ENCODE data around the gene LMNB1.
A peak's percentile ranks its signal among the peaks of the same experiment; 100 is the strongest.
"Not testable (repeated sequence)": the region's sequence is repeated elsewhere in the genome, so short reads cannot be mapped to it uniquely, and the experiment has no call there.

LMNB1 gene

DNA sequence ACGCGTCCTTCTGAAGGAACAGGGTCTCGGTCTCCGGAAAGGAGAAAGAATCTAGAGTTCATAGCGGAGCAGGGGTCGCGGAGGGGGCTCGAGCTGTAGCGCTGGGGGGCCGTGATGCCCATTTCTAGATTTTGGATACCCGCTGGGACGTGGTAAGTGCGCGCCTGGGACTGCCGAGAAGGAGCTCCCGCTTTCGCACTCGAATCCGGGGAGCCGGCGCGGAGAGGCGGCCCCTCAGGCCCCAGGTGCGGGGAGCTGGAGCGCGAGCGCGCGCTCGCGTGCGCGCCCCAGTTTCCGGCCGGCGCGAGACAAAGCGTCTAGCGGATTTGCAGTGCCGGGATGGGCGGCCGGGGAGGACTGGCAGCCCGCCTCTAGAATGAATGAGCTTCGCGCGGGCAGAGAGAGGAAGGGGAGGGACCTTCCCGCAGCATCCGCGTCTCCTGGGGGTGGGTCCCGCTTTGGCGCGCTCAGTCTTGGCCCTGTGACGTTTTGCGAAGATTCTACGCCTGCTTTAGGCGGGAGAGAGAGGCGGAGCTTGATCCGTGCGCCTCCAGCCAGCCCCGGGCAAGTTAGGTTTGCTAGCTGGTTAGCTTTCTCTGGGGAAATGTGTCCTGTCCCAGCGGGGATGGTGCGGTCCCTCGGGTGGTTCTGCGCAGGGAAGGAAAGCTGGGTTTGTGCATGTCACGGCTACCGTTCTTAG lies 1.2 kb downstream of the LMNB1 start:
- FAIRE-seq, result peak; percentile 98
- peak; percentile 65 for DNase-seq (ENCODE audit: extremely low spot score, insufficient read length, low read depth)

DNA sequence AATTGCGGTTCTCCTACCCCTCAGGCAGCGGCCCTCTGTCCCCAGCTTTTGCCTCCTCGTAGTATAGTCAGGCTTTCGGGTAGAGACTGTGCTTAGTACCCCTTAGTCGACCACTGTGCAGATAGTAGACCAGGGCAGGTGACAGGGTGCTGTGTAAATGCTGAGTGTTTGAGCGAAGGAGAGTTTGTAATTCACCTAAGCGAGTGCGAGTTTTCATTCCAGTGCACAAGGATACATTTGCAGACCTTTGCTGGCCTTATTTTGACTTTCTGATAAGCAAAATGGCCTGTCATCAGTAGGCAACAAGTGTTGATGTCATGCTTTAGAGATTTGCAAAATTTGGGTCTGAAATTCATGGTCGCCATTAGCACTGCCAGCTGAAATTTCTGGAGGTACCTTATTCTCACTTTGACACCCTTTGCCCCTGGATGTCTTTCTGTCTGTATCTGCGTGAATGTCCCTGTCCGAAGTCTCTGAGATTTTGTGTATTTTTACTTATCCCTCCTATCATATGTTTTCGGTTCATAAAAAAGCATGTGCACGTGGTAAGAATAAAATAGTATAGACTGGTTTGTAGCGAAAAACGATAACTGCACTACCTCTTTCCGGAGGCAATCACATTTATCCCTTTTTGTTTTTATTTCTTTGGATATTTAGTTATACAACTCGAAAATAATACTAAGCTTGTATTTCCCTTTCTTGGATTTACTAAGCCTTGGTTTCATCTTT lies 1.9 kb downstream of the LMNB1 start:
- FAIRE-seq (no peak), DNase-seq (ENCODE audit: extremely low spot score, insufficient read length, low read depth) (no peak)

DNA sequence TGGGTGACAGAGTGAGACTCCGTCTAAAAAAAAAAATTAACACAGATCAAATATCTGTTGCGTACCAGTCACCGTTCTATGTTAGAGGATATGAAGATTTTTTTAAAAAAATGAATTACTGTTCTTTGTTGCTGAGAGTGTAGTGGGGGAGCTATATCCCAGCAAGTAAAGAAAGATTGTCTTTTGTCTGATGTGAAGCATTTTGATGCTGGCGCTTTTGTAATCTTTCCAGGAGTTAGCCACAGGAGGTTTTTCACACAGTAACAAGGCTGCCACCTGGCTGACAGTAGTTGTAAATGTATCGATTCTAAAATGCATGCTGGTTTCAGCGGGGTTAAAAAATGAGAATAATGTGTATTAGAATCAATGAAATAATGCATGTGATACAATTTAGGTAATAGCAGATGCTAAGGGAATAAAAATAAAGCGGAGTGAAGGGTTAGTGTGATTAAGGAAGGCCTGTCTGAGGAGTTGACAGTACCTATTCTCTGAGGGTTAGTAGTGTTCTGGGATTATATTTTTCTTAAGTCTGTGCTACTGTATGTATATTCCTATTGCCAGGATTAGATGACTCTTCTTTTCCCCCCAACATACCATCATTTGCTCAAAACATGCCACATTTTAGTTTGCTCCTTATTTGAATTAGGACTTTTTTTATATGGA lies 3.4 kb downstream of the LMNB1 start:
- no peak for DNase-seq (ENCODE audit: extremely low spot score, insufficient read length, low read depth)
- peak; percentile 64 for FAIRE-seq

DNA sequence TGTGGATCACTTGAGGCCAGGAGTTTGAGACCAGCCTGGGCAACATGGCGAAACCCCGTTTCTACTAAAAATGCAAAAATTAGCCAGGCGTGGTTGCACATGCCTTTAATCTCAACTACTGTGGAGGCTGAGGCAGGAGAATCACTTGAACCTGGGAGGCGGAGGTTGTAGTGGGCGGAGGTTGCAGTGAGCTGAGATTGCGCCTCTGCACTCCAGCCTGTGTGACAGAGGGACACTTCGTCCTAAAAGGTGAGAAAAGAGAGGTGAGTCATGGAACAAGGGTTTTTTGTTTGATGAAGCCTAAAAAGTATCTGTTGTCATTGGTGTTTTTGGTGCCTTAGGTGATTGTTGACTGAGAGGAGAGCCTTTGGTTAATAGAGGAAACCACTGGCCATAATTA lies 11.5 kb downstream of the LMNB1 start:
- peak; percentile 29 for FAIRE-seq
- DNase-seq (ENCODE audit: extremely low spot score, insufficient read length, low read depth), result not testable (repeated sequence)

DNA sequence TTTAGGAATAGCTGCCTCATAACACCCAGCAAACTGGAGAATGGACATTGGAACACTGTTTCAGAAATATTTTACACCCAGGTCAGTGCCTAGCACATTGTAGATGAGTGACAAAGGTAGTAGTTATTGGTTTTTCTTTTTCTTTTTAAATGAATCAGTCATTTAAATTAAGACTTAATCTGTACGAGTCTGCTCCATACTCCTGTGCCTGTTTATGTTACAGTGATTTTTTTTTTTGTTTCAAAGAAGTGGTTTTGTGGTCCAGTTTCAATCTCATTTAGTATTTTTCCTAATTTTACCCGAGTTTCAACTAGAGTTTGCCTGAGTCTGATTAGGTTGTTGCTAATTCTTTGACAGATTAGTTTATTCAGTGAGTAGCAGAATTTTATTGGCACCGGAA lies 16.2 kb downstream of the LMNB1 start:
- FAIRE-seq (peak; percentile 63), DNase-seq (ENCODE audit: extremely low spot score, insufficient read length, low read depth) (no peak)

DNA sequence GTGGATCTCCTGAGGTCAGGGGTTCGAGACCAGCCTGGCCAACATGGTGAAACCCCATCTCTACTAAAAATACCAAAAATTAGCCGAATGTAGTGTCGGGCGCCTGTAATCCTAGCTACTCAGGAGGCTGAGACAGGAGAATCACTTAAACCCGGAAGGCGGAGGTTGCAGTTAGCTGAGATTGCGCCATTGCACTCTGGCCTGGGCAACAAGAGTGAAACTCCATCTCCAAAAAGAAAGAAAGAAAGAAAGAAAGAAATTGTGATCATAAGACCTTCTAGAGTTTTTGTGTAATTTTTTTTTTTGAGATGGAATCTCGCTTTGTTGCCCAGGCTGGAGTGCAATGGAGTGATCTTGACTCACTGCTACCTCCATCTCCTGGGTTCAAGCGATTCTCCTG lies 16.7 kb downstream of the LMNB1 start:
- not testable (repeated sequence) for DNase-seq (ENCODE audit: extremely low spot score, insufficient read length, low read depth); FAIRE-seq

DNA sequence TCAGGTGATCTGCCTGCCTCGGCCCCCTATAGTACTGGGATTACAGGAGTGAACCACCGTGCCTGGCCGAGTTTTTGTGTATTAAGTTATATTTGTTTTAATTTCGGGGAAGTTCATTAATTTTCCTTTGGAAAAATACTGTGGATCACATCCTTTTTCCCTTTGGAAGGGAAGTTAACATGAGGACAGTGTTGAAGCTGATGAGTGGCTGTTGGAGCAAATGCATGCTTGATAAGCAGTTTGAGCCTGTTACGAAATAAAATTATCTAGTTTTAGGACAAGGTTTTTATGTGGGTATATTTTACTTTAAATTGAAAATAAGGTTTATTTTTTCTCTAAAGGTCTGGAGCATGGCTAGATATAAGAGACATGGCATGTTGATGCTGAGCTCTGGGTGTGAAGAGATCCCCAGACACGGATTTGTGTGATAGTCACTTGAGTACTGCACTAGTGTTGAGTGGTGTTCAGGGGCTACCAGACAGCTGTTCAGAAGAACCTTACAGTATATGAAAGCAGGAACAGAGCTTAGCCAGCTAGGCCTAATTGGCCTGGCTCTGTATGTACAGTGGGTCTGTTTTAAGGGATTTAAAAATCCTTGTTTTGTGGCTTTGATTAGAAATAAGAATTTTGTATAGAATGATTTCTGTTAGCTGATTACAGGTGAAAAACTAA lies 17.4 kb downstream of the LMNB1 start:
- DNase-seq (ENCODE audit: extremely low spot score, insufficient read length, low read depth), result no peak
- no peak for FAIRE-seq

DNA sequence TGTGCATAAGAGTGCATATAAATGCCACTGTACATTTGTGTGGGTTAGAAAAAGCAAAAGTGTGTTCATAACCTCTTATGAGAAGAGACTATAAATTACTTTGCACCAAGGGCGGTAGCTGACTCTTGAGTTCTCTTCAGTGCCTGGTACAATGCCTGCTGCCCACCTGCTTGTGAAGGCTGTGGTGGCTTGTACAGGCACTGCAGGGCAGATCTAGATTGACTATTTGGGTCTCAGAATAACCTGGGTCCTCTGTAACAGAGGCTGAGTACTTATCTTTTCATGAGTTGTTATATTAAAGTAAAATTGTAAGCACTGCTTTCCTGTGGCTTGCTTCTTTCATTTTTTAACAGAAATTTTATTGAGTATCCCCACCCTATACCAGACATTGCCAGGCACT lies 22.8 kb downstream of the LMNB1 start:
- FAIRE-seq, result no peak

DNA sequence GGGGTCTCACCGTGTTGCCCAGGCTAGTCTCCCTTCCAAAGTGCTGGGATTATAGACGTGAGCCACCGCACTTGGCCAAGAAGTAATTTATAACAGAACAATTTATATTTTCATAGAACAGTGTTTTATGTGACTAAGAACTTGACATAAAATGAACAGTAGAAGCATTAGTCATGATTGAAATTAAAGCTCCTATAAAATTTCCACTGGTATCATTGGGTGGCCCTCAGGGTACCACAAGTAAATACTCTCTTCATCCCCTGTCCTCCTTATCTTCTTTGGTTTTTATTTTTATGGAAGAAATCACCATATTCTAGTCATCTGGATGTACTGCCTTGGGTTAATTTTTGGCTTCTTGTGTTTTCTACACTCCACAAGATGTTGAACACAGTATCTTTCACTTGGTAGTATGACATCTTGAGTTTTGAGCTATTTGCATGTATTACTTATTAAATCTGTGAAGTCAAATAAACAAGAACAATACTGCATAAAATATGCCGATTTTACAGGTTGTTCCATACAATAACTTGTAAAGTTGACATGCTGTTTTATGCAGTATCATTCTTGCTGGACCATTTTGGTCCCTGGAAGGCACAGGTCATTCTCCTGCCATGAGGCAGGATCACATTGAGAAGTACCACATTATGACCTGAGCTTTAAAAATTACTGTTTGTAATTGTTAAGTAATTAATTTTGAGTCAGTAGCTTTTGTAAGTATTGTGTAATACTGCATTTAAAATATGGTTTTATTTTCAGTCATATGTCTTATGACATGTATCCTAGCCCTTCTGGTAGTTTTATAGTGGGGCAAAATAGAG lies 24.4 kb downstream of the LMNB1 start:
- FAIRE-seq (no peak), DNase-seq (ENCODE audit: extremely low spot score, insufficient read length, low read depth) (no peak)

More for the DNA sequence above, 22.8 kb downstream of the LMNB1 start:
- DNase-seq (ENCODE audit: extremely low spot score, insufficient read length, low read depth), result no peak

DNA sequence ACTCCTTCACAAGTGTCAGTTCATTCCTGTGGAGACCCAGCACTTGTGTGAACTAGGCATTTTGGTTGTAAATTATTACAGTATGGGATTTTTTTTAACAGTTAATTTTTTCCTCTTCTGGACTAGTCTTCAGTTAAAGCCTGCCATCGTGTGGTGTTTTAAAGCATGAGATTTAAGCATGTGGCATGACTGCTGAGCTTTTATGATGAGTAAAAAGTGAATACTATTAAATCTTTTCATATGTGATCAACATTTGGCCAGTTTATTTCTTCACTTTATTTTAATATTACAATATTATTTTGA lies 25.0 kb downstream of the LMNB1 start:
- DNase-seq (ENCODE audit: extremely low spot score, insufficient read length, low read depth), result no peak
- FAIRE-seq, result peak; percentile 44

DNA sequence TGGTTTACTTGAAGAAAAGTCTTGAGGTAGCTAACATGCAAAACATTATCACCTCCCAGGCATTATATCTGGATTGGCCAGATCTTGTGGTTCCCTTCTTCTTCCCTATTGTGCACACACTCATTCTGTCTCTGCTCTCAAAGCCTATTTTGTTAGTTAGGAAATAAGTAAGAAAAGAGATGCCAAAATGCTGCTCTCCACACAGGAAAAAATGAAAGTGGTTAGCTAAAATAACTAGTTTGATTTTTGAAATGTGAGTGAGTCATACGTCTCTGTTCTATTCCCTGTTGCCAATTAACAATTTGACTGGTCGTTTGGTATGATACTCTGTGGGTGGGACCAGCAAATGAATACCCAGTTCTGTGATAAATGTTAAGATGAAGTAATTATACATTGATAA lies 28.1 kb downstream of the LMNB1 start:
- DNase-seq (ENCODE audit: extremely low spot score, insufficient read length, low read depth) (no peak), FAIRE-seq (no peak)

DNA sequence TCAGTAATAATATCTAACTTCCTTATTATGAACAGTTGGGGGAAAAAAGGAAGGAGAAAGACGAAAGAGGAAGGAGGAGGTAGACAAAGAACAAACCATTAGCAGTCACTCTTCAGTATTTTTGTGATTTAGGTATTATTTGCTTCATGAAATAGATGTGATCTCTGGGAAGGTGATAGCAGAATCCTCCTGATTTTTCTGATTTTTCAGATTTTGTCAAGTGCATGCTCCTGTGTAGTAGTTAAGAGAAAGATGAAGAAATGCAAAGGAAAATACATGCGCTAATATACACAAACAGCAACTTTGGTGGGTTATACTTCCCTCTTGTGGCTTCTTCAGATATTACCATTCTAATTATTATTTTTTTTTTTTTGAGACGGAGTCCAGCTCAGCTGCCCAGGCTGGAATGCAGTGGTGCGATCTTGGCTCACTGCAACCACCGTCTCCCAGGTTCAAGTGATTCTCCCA lies 31.6 kb downstream of the LMNB1 start:
- DNase-seq (ENCODE audit: extremely low spot score, insufficient read length, low read depth), result no peak
- FAIRE-seq, result peak; percentile 51

DNA sequence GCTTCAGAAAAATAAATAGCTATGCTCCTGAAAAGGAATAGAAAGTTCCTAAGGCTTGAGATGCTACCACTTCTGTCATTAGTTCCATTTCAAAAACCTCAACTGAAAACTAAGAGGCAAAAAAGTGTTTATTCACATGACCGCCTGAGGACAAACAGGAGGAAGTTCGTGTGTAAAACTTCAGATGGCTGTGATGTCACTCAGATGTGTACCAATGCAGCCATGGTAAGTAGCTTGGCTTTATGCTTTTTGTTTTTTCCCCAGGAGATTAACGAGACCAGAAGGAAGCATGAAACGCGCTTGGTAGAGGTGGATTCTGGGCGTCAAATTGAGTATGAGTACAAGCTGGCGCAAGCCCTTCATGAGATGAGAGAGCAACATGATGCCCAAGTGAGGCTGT lies 33.0 kb downstream of the LMNB1 start:
- DNase-seq (ENCODE audit: extremely low spot score, insufficient read length, low read depth) (no peak), FAIRE-seq (no peak)

DNA sequence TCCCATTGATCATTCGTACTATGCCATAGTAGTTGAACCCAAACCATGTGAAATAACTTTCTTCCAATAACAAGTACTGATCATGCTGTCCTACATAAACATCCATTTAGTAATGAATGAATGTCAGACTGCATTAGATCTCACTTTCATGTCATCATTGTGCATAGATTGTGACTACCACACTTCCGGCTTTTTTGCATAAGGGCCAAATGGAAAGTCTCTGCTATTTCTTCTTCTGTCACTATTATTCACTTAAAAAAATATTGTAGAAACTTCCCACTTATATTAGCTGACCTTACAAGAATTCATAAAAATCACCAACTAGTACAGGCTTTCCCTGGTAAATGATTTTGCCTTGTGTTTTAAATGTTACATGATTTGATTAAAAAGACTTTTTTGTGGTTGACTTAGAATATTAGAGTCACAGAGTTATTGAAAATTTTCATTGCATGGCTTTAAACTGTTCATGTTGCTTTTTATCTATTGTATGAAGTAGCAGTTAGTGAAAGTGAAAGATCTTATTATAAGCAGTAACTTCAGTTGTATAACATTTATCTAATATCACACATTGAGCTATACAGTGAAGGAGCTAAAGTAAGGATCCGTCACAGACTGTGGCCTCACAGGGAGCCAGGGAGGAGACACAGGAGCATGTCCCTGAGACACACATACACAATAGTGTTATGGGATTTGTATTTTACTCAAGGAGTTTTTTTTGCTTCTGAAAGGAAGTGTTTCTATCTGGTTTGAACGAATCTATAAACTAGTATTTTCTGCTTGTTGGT lies 33.9 kb downstream of the LMNB1 start:
- FAIRE-seq (peak; percentile 56), DNase-seq (ENCODE audit: extremely low spot score, insufficient read length, low read depth) (no peak)

DNA sequence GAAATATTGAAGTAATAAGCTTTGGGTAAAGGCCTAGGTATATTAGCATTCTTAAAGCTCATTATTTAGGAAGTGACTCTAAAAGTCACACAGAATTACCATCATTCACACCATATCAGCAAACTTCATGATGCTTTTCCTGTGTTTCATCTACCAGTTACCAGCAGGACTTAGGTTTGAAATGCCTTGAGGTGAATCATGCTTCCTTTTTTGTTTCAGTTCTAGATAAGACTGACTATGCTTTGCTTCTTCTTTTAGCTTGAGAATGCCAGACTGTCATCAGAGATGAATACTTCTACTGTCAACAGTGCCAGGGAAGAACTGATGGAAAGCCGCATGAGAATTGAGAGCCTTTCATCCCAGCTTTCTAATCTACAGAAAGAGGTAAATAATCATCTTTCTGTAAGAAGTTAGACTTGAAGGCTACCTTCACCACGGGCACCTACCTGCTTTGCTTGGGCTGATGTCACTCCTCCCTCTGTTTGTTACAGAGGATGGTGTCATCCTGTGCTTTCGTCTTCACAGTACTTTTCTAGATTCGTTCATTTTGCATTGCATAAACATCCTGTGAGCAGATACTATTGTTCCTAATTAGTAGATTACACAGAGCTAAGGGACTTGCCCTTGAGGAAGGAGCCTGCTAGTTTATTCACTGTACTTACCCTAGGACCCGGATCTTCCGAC lies 34.7 kb downstream of the LMNB1 start:
- no peak for DNase-seq (ENCODE audit: extremely low spot score, insufficient read length, low read depth)
- no peak for FAIRE-seq

DNA sequence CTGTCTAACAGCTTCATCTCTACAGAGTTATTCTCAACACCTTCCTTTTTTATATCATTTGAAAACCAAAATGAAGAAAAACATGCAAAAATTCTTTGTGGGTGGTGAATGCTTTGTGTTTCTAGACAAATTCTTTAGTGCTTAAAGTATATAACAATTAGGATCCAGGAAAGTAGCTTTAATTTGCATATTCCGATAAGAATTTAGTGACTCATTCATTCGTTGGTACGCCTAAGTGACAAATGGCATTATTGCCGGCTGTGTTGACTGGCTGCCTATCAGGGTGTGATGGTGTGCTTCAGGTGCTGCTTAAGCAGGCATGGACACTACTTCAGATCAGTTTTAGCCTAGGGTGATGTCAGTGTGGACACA lies 35.2 kb downstream of the LMNB1 start:
- FAIRE-seq (no peak), DNase-seq (ENCODE audit: extremely low spot score, insufficient read length, low read depth) (no peak)

DNA sequence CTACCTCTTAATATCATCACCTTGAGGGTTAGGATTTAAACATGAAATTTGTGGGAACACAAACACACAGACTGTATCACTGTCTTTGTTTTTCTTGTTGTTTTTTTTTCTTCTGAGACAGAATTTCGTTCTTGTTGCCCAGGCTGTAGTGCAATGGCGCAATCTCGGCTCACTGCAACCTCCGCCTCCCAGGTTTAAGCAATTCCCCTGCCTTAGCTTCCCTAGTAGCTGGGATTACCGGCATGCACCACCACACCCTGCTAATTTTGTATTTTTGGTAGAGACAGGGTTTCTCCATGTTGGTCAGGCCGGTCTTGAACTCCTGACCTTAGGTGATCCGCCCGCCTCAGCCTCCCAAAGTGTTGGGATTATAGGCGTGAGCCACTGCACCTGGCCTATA lies 36.9 kb downstream of the LMNB1 start:
- FAIRE-seq, result not testable (repeated sequence)

DNA sequence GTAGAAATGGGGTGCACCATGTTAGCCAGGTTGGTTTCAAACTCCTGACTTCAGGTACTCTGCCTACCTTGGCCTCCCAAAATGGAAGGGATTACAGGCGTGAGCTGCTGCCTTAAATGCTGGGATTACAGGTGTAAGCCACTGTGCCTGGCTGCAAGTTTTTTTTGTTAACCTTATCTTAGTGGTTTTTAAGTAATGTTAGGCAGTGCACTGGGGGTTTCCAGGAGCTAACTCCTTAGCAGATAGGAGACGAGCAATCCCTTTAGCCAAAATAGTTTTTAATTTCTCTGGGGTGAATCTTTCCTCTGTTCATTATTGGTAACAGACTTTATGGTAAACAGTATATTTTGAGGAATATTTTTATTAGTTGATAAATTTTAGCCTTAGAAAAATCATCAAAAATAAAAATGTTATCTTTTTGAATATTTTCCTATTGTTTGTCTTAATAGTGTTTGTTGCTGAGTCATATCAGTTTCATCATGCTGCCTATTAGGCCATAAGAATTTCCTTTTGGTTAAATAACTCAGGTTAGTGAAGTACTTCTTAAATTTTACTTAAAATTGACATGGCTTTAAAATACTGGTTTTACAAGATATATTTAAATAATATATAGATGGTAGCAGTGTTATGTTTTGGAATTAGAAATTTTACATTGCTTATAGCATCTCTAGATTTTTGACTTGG lies 37.9 kb downstream of the LMNB1 start:
- no peak for FAIRE-seq

More for the DNA sequence above, 36.9 kb downstream of the LMNB1 start:
- not testable (repeated sequence) for DNase-seq (ENCODE audit: extremely low spot score, insufficient read length, low read depth)

More for the DNA sequence above, 37.9 kb downstream of the LMNB1 start:
- no peak for DNase-seq (ENCODE audit: extremely low spot score, insufficient read length, low read depth)

Measured in GM18507 (cell line).